ENCODE results near the gene SOX18.
"Not testable (repeated sequence)": the region's sequence is repeated elsewhere in the genome, so short reads cannot be mapped to it uniquely, and the experiment has no call there.

The SOX18 gene

DNA sequence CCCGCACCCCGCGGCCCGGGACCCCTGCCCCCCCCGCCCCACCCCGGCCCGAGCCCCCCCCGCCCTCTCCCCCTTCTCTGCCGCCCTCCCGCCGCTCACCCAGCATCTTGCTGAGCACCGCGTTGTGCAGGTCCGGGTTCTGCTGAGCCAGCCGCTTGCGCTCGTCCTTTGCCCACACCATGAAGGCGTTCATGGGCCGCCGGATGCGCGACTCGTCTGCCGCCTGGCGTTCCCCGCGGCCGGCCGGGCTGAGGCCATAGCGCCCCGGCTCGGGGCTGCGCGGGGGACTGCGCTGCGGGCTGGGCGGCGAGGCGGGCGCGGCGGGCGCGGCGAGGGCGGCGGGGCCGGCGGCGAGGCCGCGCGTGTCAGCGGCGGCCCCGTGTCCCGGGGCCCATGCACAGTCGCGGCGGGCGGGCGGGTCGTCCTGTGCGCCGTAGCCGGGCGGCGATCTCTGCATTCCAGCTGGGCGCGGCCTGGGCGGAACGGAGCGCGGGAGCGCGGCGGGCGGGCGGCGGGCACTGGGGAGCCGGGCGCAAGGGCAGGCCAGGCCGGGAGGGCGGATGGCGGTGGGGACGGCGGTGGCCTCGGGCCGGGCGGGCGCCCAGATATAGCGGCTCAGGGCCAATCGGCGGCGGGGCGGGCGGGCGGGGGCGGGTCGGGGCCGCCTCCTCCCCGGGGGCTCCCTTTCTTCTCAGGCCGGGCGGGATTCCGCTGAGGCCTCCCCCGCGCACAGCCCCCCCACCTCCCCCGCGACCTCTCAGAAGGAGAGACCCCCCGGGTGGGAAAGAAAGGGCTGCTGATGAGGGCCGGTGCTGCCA, at the start of gene SOX18:
Gene SOX18, minus strand, starts transcription at position 580 of the 818 bp plus-strand sequence. Its CDS starts 123 bp downstream, at position 457.
- DNase-seq, result no peak

DNA sequence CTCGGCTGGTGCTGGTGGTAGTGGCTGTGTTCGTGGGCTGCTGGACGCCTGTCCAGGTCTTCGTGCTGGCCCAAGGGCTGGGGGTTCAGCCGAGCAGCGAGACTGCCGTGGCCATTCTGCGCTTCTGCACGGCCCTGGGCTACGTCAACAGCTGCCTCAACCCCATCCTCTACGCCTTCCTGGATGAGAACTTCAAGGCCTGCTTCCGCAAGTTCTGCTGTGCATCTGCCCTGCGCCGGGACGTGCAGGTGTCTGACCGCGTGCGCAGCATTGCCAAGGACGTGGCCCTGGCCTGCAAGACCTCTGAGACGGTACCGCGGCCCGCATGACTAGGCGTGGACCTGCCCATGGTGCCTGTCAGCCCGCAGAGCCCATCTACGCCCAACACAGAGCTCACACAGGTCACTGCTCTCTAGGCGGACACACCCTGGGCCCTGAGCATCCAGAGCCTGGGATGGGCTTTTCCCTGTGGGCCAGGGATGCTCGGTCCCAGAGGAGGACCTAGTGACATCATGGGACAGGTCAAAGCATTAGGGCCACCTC, 49.1 kb upstream of the SOX18 start:
- DNase-seq, result no peak

DNA sequence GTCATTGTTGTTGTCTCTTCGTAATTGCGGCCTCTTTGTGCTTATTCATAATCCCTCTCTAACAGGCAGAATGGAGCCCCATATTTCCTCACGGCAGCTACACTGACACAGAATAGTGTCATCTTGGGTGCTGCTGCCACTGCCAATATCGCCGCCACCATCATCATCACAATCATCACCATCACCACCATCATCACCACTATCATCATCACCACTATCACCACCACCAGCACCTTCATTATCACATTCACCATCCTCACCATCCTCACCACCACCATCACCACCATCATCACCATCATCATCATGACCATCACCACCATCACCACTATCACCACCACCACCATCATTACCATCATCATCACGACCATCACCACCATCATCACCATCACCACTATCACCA, 47.1 kb upstream of the SOX18 start:
- no peak for DNase-seq

DNA sequence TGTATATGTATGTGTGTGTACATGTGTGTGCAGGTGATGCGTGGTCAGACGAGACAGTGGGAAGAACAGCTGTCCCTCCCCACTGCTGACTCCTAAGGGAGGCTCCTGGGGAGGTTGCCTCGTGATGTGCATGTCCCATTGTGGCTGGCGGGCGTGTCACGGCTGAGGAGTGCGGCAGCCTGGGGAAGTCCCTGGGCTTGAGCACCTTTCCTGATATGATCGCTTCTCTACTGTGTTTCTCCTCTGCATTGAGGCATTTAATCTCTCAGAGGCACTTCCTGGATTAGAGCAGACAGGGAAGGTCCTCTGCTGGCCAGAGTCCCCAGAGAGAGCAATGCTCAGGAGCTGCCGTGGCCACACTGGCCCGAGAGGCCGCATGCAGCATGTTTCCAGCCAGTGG, 46.5 kb upstream of the SOX18 start:
- DNase-seq, result no peak

DNA sequence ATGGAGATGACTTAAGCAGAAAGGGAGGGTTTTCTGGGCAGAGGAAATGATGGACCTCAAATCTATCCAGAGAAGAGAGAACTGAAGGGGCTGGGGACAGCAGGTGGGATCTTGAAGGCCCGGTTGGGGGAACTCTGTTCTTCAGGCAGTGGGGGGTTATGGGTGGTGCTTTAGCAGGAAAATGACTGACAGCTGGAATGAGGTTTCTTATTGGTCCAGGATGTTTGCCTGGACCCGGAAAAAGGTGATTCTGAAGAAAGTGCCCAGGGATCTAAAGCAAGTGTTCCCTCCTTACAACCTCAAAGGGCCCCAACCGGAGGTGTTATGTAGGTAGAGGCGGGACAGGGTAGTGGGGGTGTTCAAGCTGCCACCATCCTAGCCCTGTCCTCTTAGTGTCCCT, 46.0 kb upstream of the SOX18 start:
- DNase-seq, result no peak

DNA sequence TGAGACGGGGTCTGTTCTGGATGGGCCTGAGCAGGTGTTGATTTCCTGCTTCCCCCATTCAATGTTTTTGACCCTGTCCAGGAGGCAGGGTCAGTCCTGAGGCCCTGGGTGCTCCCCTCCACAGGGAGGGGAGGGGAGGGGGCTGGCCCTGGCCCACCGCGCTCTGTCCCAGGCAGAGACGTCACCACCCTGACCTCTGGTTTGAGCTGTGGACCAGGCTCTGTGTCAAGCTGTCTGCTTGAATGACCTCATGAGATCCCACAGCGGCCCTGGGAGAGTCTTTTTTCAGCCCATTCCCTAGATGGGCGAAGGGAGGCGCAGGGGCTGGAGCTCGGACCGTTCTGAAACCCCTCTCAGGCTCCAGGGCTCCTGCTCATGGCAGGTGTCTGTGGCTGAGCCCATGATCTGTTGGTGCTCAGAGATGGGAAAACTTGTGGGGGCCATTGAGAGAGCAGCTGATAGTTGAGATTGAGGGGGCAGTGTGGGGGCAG, 43.6 kb upstream of the SOX18 start:
- no peak for DNase-seq

DNA sequence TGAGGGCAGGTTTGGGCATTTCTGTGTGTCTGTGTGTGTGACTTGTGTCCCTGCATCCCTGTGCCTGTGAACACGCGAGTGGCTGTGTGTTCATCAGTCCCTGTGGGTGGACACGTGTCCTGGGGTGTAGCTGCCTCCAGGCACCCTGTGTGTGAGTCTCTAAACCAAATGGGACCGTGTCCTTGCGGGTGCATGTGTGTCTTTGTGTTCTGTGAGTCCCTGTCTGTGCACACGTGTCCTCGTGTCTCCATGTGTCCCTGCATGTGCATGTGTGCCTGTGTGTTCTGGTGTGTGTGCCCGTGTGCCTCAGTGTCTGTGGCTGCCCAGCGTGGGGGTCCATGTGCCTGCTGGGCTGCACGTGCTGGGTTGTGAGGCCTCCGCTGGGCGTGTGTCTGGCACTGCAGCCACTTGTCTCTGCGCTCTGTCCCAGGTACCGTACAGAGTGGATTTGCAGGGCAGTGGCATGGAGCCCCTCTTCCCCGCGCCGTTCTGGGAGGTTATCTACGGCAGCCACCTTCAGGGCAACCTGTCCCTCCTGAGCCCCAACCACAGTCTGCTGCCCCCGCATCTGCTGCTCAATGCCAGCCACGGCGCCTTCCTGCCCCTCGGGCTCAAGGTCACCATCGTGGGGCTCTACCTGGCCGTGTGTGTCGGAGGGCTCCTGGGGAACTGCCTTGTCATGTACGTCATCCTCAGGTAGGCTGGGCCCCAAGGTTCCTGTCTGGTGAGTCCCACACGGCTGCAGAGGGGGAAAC, 43.0 kb upstream of the SOX18 start:
- no peak for DNase-seq

DNA sequence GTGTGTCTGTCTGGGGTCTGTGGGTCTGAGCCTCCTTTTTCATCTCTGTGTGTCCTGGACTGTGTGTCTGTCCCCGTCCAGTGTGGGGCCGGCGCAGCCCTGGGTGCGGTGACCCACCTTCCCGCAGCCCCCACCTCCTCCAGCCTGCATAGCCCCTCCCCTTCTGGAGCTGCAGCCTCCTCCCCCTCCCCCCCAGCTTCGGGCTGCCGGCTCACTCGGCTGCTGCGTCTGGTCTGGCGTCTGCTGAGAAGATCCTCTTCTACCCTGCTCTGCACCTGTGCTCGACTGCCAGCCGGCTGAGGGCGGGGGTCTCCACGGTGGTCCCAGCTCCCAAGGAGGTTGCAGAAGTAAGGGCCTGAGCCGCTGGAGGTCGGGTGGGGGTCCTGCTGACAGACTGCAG, 42.3 kb upstream of the SOX18 start:
- no peak for DNase-seq

DNA sequence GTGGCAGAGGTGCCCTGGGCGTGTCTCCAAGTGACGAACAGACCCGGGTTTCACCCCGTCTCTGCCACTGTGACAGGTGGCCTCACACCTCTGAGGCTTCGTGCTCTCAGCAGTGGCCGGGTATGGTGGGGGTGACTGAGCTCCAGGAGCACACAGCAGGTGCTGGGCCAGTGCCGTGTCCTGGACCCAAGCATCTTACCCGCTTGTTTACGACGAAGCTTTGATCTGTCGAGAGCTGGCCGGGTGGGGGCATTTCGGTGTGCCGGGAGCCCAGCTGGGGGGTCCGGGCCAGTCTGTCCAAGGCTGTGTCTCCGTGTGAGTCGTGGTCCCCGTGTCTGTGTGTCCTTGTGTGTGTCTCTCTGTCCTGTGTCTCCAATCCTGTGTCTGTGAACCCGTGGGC, 41.9 kb upstream of the SOX18 start:
- DNase-seq, result no peak

DNA sequence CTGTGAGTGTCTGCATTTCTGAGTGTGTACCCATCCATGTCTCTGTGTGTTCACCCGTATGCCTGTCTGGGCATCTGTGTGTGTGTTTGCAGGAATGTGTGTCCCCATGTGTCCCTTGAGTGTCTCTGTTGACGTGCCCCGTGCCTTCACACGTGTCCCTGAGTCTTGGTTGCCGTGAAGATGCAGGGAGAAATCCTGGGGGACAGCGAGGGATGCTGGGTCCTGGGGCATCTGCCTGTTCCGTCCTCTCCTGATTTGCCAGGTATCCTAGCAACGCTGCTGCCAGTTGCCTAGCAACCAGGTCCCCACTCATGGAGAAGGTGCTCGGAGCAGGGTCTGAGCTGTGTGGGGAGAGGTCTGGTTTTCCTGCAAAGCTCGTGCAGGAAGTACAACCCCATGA, 40.7 kb upstream of the SOX18 start:
- DNase-seq, result no peak

DNA sequence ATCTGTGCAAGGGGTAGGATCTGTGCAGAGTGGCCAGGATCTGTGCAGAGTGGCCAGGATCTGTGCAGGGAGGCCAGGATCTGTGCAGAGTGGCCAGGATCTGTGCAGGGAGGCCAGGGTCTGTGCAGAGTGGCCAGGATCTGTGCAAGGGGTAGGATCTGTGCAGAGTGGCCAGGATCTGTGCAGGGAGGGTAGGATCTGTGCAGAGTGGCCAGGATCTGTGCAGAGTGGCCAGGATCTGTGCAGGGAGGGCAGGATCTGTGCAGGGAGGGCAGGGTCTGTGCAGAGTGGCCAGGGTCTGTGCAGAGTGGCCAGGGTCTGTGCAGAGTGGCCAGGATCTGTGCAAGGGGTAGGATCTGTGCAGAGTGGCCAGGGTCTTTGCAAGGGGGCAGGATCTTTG, 39.1 kb upstream of the SOX18 start:
- not testable (repeated sequence) for DNase-seq

DNA sequence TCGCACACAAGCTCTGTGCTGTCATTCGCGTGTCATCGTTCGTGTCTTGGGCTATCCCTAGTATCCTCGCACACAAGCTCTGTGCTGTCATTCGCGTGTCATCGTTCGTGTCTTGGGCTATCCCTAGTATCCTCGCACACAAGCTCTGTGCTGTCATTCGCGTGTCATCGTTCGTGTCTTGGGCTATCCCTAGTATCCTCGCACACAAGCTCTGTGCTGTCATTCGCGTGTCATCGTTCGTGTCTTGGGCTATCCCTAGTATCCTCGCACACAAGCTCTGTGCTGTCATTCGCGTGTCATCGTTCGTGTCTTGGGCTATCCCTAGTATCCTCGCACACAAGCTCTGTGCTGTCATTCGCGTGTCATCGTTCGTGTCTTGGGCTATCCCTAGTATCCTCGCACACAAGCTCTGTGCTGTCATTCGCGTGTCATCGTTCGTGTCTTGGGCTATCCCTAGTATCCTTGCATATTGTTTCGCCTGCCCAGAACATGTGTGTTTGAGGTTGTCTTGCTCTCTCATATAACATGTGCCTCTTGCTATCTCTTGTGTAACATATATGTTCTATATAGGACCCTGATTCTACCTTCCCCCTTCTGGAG, 37.9 kb upstream of the SOX18 start:
- DNase-seq, result not testable (repeated sequence)

DNA sequence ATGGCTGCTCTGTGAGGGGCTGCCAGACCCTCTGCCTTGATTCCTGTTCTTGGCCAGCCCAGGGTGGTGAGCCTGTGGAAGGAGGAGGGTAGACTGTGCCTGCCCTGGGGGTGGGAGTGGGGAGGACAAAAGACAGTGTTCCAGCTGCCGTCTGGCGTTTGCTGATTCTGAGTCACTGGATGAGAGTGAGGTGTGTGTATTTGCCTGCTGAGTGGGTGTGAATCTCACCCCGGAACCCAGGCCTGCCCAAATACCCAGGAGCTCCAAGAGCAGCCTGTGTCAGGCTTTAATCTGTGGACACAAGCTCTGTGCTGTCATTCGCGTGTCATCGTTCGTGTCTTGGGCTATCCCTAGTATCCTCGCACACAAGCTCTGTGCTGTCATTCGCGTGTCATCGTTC, 37.4 kb upstream of the SOX18 start:
- DNase-seq, result no peak

DNA sequence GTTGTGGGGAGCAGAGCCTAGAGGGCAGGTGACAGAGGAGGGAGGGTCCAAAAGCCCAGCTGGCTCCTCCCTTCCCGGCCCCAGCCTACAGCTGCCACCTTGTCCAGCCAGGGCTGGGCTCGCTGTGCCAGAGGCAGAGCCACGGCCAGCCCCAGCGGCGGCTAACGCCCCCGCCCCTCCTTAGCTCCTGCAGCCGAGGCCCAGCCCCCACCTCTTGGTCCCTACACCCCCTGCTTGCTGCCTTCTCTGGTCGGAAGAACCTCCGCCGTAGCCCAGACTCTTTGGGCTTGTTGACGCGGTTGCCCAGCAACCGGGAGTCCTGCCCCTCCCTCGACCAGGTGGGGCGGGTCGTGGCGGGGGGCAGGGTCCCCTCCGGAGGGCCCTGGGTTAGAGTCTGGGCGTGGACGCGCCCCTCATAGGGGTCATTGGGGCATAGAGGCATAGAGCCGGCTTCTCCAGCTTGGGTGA, 35.3 kb upstream of the SOX18 start:
- DNase-seq, result no peak

DNA sequence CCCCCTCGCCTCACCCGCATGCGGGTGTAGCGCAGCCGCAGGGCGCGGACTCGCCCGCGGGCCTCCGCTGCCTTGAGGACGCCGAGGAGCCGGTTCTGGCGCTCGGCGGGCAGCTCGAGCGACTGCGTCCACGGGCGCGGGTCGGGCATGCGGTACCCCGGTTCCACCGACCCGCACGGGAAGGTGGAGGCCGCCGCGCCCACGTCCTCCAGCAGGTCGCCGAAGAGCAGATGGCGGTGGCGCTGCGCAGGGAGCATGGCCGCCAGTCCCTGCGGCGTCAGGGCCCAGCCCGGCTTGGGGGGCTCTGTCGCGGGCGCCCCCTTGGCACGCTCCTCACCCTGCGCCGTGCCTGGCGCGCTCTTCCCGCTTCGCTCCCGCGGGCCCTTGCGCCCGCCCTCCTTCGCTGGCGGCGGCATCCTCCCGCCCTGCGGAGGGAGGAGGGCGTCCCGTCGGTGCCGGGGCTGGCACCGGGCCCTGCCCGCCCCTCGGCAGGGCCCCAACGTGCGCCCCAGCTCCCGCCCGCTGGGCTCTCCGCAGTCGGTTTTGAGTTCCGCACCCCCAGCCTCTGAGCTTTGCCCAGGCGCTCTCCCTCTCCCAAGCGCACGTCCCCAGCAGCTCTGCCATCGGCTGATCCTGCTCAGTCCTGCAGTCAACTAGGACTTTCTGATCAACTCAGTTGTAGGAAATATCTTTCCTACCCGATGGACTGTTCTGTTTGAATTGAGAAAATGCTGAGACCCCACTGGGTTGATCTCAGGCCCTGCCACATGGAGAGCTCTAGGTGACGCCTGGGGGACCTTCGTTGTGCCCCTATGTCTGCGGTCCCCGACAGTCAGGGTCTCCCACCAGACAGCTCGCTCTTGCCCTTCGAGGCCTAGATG, 34.6 kb upstream of the SOX18 start, which contains the start of gene LKAAEAR1:
Gene LKAAEAR1, minus strand, starts transcription at position 595 of the 881 bp plus-strand sequence. Its CDS starts 179 bp downstream, at position 416.
- no peak for DNase-seq

DNA sequence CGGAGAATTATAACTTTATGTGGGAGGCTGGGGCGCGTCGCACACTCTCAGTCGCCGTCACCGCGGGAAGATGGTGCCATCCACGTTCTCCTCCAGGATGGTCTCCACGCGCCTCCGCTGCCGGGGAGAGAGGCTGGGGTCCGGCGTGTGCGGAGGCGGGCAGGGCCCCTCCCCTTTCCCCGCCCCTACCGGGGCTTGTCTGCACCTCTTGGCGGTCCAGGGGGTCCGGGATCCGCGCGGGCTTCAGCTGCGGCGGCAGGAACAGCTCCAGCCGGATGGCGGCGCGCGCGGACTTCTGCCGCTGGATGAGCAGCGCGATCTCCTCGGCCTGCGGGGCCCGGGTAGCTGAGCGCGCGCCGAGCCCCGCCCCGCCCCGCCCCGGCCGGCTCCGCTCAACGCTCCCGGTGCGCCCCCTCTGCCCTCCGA, 34.0 kb upstream of the SOX18 start:
- DNase-seq, result peak; percentile 40

DNA sequence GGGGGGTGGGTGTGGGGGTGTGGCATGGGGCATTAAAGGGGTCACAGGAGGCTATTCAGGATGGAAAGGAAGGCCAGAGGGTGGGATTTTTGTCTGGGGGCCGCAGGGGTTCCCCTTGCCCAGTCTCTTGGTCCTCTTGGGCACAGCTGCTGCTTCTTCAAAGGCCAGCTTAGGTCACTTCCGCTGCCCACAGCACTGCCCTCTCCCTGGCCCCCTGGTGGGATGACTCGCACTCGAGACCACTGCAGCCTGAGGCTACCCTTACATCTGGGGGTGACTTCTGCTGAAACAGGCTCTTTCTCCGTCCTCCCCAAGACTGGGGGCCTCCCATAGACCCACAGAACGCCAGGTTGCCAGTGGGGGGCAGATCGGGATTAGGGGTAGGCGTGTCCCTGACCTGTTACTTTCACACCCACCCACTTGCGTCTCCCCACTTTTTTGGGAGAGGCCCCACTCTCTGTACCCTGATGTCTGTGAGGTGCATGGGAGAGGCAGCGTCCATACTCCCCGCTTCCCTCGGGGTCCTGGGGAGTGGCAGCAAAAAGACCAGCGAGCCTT, 33.5 kb upstream of the SOX18 start:
- DNase-seq, result no peak

DNA sequence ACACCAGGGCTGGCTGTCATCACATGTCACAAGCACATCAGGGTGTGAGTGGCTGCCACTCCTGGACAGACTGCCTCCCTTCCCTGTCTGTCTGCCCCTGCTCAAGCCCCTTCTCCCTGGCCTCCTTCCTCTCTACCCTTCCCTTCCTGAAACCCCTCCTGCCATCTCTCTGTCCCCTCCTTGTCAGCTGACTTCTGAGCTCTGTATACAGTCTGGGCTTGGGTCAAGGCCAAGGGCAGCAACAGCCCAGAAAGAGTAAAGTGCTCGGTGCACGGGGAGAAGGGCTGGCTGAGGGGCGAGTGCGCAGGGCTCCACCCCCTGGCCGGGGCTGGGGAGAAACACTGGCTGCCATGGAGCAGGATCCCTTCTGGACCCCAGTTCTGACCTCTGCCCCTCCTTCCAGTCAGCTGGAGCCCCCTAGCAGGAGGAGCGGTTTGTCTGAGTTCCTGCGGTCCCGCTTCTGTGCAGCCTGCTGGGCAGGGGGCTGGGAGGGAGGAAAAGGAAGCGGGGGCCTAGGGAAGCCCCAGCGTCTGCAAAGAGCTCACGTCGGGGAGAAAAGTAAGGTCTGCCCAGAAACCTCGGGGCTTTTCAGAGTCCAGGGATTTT, 32.8 kb upstream of the SOX18 start:
- DNase-seq, result no peak

DNA sequence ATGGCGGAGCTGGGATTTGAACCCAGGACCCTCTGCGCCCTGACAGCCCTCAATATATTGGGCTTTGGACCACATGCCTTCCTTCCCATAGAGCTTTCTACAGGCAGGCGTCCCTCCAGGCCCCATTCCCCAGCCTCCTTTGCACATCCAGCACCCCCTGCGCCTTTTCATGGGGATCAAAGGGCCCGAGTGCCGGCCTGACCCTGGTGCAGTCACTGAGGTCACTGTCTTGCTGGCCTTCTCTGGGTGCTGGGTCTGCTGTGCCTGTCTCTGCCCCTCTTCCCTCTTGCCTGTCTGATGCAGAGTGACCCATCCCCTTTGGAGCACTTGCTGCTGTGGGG, 32.2 kb upstream of the SOX18 start:
- DNase-seq, result no peak

DNA sequence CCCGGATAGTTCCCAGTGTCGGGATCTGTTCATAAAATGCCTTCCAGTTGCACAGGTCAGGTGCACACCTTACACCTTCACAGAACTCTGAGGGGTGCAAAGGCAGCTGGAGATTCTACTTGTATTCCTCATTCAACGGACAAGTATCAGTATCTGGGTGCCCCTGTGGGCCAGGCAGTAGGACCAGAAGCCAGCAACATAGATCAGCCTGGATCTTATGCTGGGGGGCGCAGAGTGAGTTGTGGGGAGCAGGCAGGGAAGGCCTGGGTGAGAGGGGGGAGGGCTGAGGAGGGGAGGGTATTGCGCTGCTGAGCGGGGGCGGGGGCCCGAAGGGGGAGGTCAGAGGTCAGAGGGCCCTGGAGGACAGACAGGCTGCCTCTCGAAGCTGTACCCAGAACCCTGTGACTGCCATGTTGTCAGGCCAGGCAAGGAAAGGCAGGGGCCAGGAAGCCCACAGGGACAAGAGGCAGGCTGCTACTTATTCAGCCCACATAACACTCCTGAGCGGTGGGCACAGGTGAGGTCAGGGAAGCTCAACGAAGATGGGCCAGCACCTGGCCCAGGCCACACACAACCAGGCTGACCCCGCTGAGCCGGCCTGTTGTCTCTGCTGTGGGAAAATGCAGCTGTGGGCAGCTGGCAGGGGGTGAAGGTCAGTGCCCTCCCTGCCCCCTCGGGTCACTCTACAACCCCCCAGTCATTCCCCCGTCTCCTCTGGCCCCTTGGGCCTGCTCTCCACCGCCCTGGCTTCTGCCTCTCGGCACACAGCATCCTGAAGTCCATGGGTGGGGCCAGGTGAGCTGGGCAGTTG, 31.6 kb upstream of the SOX18 start:
- DNase-seq, result no peak
